Activated naive CD8-positive, alpha-beta T cell treated with anti-CD3 and anti-CD28 coated beads, Interleukin-2, amount 10 ng/mL, durations not matched to agents 7 days and 5 days (primary cell): ENCODE data around the gene NDFIP2. TPM values are rescaled to one million over a fixed set of nuclear protein-coding genes. Genes with fewer than 3 reads are reported as not detected.

Experiments used
- ATAC-seq: fragments of 150-1000 bp; cut with Tn5 transposase; one replicate; pipeline ENCODE4 v1.10.0; 2021; ENCODE audit warnings: low read depth, moderate library complexity
- POLR2A ChIA-PET: fragments of 350-600 bp; sonication (Branson Sonifier 250); formaldehyde crosslinking; loops from one replicate; lab custom pipeline; 2021; ENCODE audit warnings: antibody characterized with exemption; lab: Charles Lee
- DNase-seq: peaks from one replicate; pipeline ENCODE4 v3.0.0; 2021
- H3K27ac Mint-ChIP-seq: one replicate; pipeline ENCODE4 v1.8.0; 2022; ENCODE audit warnings: mild to moderate bottlenecking, mixed read lengths
- H3K27me3 Mint-ChIP-seq: one replicate; pipeline ENCODE4 v1.8.0; 2022; ENCODE audit warnings: mild to moderate bottlenecking, moderate library complexity, mixed read lengths
- H3K36me3 Mint-ChIP-seq: one replicate; pipeline ENCODE4 v1.8.0; 2021; ENCODE audit warnings: mild to moderate bottlenecking, mixed read lengths
- H3K4me1 Mint-ChIP-seq: one replicate; pipeline ENCODE4 v1.8.0; 2021; ENCODE audit warnings: mixed read lengths
- H3K4me3 Mint-ChIP-seq: one replicate; pipeline ENCODE4 v1.8.0; 2022; ENCODE audit warnings: mild to moderate bottlenecking, moderate library complexity, mixed read lengths
- H3K9me3 Mint-ChIP-seq: one replicate; pipeline ENCODE4 v1.8.0; 2021; ENCODE audit warnings: mixed read lengths
- total RNA-seq, 2 experiments: library from RNA; stranded (reverse); gene quantifications; one replicate each; pipeline ENCODE4 v1.2.3, GENCODE V29; 2021

NDFIP2 gene
- total RNA-seq, 2 experiments from 2014 or later: 6.7 to 9.8 TPM

GRCh38 chr13:79450110-79450509 lies 30.8 kb upstream of the NDFIP2 start:
- ATAC-seq: no peak
- POLR2A ChIA-PET: no interaction called here
- peaks cover 45% of the 10 kb centered on the region for H3K4me1 Mint-ChIP-seq
- H3K36me3 Mint-ChIP-seq: peaks cover 2% of the 10 kb centered on the region
- DNase-seq: no peak
- H3K9me3 Mint-ChIP-seq: peaks cover 2% of the 10 kb centered on the region
- no peak overlapping the region for H3K27ac Mint-ChIP-seq
- no peak overlapping the region for H3K4me3 Mint-ChIP-seq
- H3K27me3 Mint-ChIP-seq: peaks cover 7% of the 10 kb centered on the region

- Mint-ChIP-seq H3K4me1 (peaks cover 42% of the 10 kb centered on the region), H3K27ac (peak overlapping the region; percentile 75), H3K27me3 (peaks cover 7% of the 10 kb centered on the region), H3K36me3 (peaks cover 5% of the 10 kb centered on the region), H3K4me3 (peak overlapping the region; percentile 51), H3K9me3 (peaks cover 3% of the 10 kb centered on the region)
- POLR2A ChIA-PET: interaction anchor here (0.9 to 2.2 kb wide), 3 partner anchors 29 to 71 kb away, joined by 3 to 14 read pairs (median 5); partner anchors contain the start of gene NDFIP2
- ATAC-seq (peak; percentile 100), DNase-seq (peak; percentile 78)
These were observed 29.4 kb upstream of the NDFIP2 start for GRCh38 chr13:79451500-79451962.

- no peak overlapping the region for H3K27ac Mint-ChIP-seq
- POLR2A ChIA-PET: interaction anchor here (2.2 kb wide), 1 partner anchor 29 kb away, joined by 14 read pairs; the partner anchor contains the start of gene NDFIP2
- ATAC-seq: no peak
- H3K9me3 Mint-ChIP-seq: peaks cover 3% of the 10 kb centered on the region
- no peak for DNase-seq
- H3K27me3 Mint-ChIP-seq: peaks cover 7% of the 10 kb centered on the region
- peaks cover 41% of the 10 kb centered on the region for H3K4me1 Mint-ChIP-seq
- peaks cover 5% of the 10 kb centered on the region for H3K36me3 Mint-ChIP-seq
- H3K4me3 Mint-ChIP-seq: no peak overlapping the region
These were observed 28.6 kb upstream of the NDFIP2 start for GRCh38 chr13:79452239-79452913.

GRCh38 chr13:79455331-79455730 lies 25.6 kb upstream of the NDFIP2 start:
- Mint-ChIP-seq H3K4me3 (no peak overlapping the region), H3K27ac (no peak overlapping the region), H3K9me3 (peaks cover 2% of the 10 kb centered on the region), H3K27me3 (peaks cover 4% of the 10 kb centered on the region), H3K4me1 (peaks cover 22% of the 10 kb centered on the region), H3K36me3 (peaks cover 4% of the 10 kb centered on the region)
- POLR2A ChIA-PET: no interaction called here
- no peak for DNase-seq
- no peak for ATAC-seq

GRCh38 chr13:79456051-79456450 lies 24.9 kb upstream of the NDFIP2 start:
- peaks cover 4% of the 10 kb centered on the region for H3K27me3 Mint-ChIP-seq
- DNase-seq (no peak), ATAC-seq (no peak)
- no peak overlapping the region for H3K4me3 Mint-ChIP-seq
- peaks cover 4% of the 10 kb centered on the region for H3K36me3 Mint-ChIP-seq
- POLR2A ChIA-PET: no interaction called here
- peaks cover 2% of the 10 kb centered on the region for H3K9me3 Mint-ChIP-seq
- H3K27ac Mint-ChIP-seq: no peak overlapping the region
- H3K4me1 Mint-ChIP-seq: peaks cover 20% of the 10 kb centered on the region

GRCh38 chr13:79456656-79457365 lies 24.1 kb upstream of the NDFIP2 start:
- ATAC-seq (no peak), DNase-seq (no peak)
- POLR2A ChIA-PET: no interaction called here
- Mint-ChIP-seq H3K9me3 (peaks cover 2% of the 10 kb centered on the region), H3K27me3 (peaks cover 4% of the 10 kb centered on the region), H3K4me3 (no peak overlapping the region), H3K4me1 (peaks cover 13% of the 10 kb centered on the region), H3K36me3 (peaks cover 4% of the 10 kb centered on the region), H3K27ac (no peak overlapping the region)

GRCh38 chr13:79457390-79457789 lies 23.6 kb upstream of the NDFIP2 start:
- H3K4me3 Mint-ChIP-seq: no peak overlapping the region
- peaks cover 4% of the 10 kb centered on the region for H3K27me3 Mint-ChIP-seq
- DNase-seq (no peak), ATAC-seq (no peak)
- POLR2A ChIA-PET: no interaction called here
- peaks cover 9% of the 10 kb centered on the region for H3K4me1 Mint-ChIP-seq
- H3K27ac Mint-ChIP-seq: no peak overlapping the region
- H3K9me3 Mint-ChIP-seq: peaks cover 2% of the 10 kb centered on the region
- H3K36me3 Mint-ChIP-seq: peaks cover 4% of the 10 kb centered on the region

GRCh38 chr13:79457948-79458347 lies 23.0 kb upstream of the NDFIP2 start:
- Mint-ChIP-seq H3K27ac (no peak overlapping the region), H3K36me3 (peaks cover 4% of the 10 kb centered on the region), H3K4me1 (peaks cover 6% of the 10 kb centered on the region), H3K27me3 (peaks cover 2% of the 10 kb centered on the region), H3K4me3 (no peak overlapping the region), H3K9me3 (peaks cover 2% of the 10 kb centered on the region)
- ATAC-seq (no peak), DNase-seq (no peak)
- POLR2A ChIA-PET: interaction anchor here (0.7 kb wide), 1 partner anchor 65 kb away, joined by 8 read pairs; no protein-coding TSS in a partner anchor

GRCh38 chr13:79458436-79458835 lies 22.5 kb upstream of the NDFIP2 start:
- H3K27me3 Mint-ChIP-seq: no peaks in the 10 kb centered on the region

GRCh38 chr13:79459906-79460305 lies 21.0 kb upstream of the NDFIP2 start:
- peaks cover 4% of the 10 kb centered on the region for H3K4me1 Mint-ChIP-seq
- no peaks in the 10 kb centered on the region for H3K27me3 Mint-ChIP-seq
- H3K9me3 Mint-ChIP-seq: peaks cover 2% of the 10 kb centered on the region
- no peak overlapping the region for H3K4me3 Mint-ChIP-seq
- H3K36me3 Mint-ChIP-seq: peaks cover 4% of the 10 kb centered on the region
- H3K27ac Mint-ChIP-seq: no peak overlapping the region
- POLR2A ChIA-PET: no interaction called here
- DNase-seq (no peak), ATAC-seq (no peak)

More at GRCh38 chr13:79458436-79458835, 22.5 kb upstream of the NDFIP2 start:
- Mint-ChIP-seq H3K4me1 (peaks cover 4% of the 10 kb centered on the region), H3K9me3 (peaks cover 2% of the 10 kb centered on the region), H3K4me3 (no peak overlapping the region), H3K27ac (no peak overlapping the region), H3K36me3 (peaks cover 4% of the 10 kb centered on the region)
- DNase-seq (no peak), ATAC-seq (no peak)
- POLR2A ChIA-PET: interaction anchor here (0.7 kb wide), 1 partner anchor 64 kb away, joined by 8 read pairs; no protein-coding TSS in a partner anchor

- DNase-seq (no peak), ATAC-seq (no peak)
- Mint-ChIP-seq H3K36me3 (peaks cover 2% of the 10 kb centered on the region), H3K4me1 (peaks cover 3% of the 10 kb centered on the region), H3K27ac (no peak overlapping the region), H3K27me3 (no peaks in the 10 kb centered on the region), H3K9me3 (peaks cover 1% of the 10 kb centered on the region), H3K4me3 (no peak overlapping the region)
- POLR2A ChIA-PET: no interaction called here
These were observed 18.1 kb upstream of the NDFIP2 start for GRCh38 chr13:79462895-79463294.

GRCh38 chr13:79463604-79464003 lies 17.4 kb upstream of the NDFIP2 start:
- H3K27me3 Mint-ChIP-seq: no peaks in the 10 kb centered on the region
- no peak overlapping the region for H3K4me3 Mint-ChIP-seq
- H3K27ac Mint-ChIP-seq: no peak overlapping the region
- peaks cover 4% of the 10 kb centered on the region for H3K4me1 Mint-ChIP-seq
- peaks cover 2% of the 10 kb centered on the region for H3K36me3 Mint-ChIP-seq
- POLR2A ChIA-PET: no interaction called here
- DNase-seq (no peak), ATAC-seq (no peak)
- peaks cover 1% of the 10 kb centered on the region for H3K9me3 Mint-ChIP-seq

- ATAC-seq (no peak), DNase-seq (no peak)
- Mint-ChIP-seq H3K36me3 (peaks cover 4% of the 10 kb centered on the region), H3K27ac (no peak overlapping the region), H3K4me1 (peaks cover 5% of the 10 kb centered on the region), H3K9me3 (peaks cover 1% of the 10 kb centered on the region), H3K27me3 (no peaks in the 10 kb centered on the region), H3K4me3 (no peak overlapping the region)
- POLR2A ChIA-PET: no interaction called here
These were observed 14.1 kb upstream of the NDFIP2 start for GRCh38 chr13:79466872-79467271.
